ENCODE measurements around the gene SCAND1.

The SCAND1 gene

GRCh38 chr20:35947489-35947888 is 6.8 kb downstream of the SCAND1 start:
- TF ChIP-seq POLR2AphosphoS5 (IDR thresholded peaks at IDR 0.05; ENCODE audit: low read depth, low read length) (no peak), TAF1 (IDR thresholded peaks at IDR 0.05; ENCODE audit: borderline replicate concordance, insufficient read depth, low read length) (no peak), REST (IDR thresholded peaks at IDR 0.05; ENCODE audit: insufficient read depth in 1 of 2, low read depth in 2 of 2, low read length in 2 of 2) (no peak), SIN3A (IDR thresholded peaks at IDR 0.05; ENCODE audit: borderline replicate concordance, insufficient read depth, low read length) (no peak), FOXP2 (optimal IDR thresholded peaks at IDR 0.05; ENCODE audit: borderline replicate concordance, extremely low read depth, extremely low read length, insufficient read depth) (no peak)

GRCh38 chr20:35942243-35942642 is 12.1 kb downstream of the SCAND1 start:
- TF ChIP-seq FOXP2 (optimal IDR thresholded peaks at IDR 0.05; ENCODE audit: borderline replicate concordance, extremely low read depth, extremely low read length, insufficient read depth) (no peak), TAF1 (IDR thresholded peaks at IDR 0.05; ENCODE audit: borderline replicate concordance, insufficient read depth, low read length) (no peak), SIN3A (IDR thresholded peaks at IDR 0.05; ENCODE audit: borderline replicate concordance, insufficient read depth, low read length) (no peak)

GRCh38 chr20:35941620-35942019 is 12.7 kb downstream of the SCAND1 start:
- TF ChIP-seq FOXP2 (optimal IDR thresholded peaks at IDR 0.05; ENCODE audit: borderline replicate concordance, extremely low read depth, extremely low read length, insufficient read depth) = no peak
- no peak for TF ChIP-seq SIN3A (IDR thresholded peaks at IDR 0.05; ENCODE audit: borderline replicate concordance, insufficient read depth, low read length)
- TF ChIP-seq TAF1 (IDR thresholded peaks at IDR 0.05; ENCODE audit: borderline replicate concordance, insufficient read depth, low read length) = no peak
- no peak for TF ChIP-seq REST (IDR thresholded peaks at IDR 0.05; ENCODE audit: insufficient read depth in 1 of 2, low read depth in 2 of 2, low read length in 2 of 2)
- TF ChIP-seq POLR2AphosphoS5 (IDR thresholded peaks at IDR 0.05; ENCODE audit: low read depth, low read length) = no peak

- TF ChIP-seq POLR2AphosphoS5 (IDR thresholded peaks at IDR 0.05; ENCODE audit: low read depth, low read length) (no peak), SIN3A (IDR thresholded peaks at IDR 0.05; ENCODE audit: borderline replicate concordance, insufficient read depth, low read length) (no peak)
These were observed 15.0 kb downstream of the SCAND1 start for GRCh38 chr20:35939264-35939663.

- no peak for TF ChIP-seq TAF1 (IDR thresholded peaks at IDR 0.05; ENCODE audit: borderline replicate concordance, insufficient read depth, low read length)
- TF ChIP-seq SIN3A (IDR thresholded peaks at IDR 0.05; ENCODE audit: borderline replicate concordance, insufficient read depth, low read length) = no peak
- TF ChIP-seq REST (IDR thresholded peaks at IDR 0.05; ENCODE audit: insufficient read depth in 1 of 2, low read depth in 2 of 2, low read length in 2 of 2) = no peak
- TF ChIP-seq FOXP2 (optimal IDR thresholded peaks at IDR 0.05; ENCODE audit: borderline replicate concordance, extremely low read depth, extremely low read length, insufficient read depth) = no peak
- no peak for TF ChIP-seq POLR2AphosphoS5 (IDR thresholded peaks at IDR 0.05; ENCODE audit: low read depth, low read length)
These were observed 20.3 kb downstream of the SCAND1 start for GRCh38 chr20:35934050-35934449.

- TF ChIP-seq REST (IDR thresholded peaks at IDR 0.05; ENCODE audit: insufficient read depth in 1 of 2, low read depth in 2 of 2, low read length in 2 of 2) (no peak), SIN3A (IDR thresholded peaks at IDR 0.05; ENCODE audit: borderline replicate concordance, insufficient read depth, low read length) (no peak), TAF1 (IDR thresholded peaks at IDR 0.05; ENCODE audit: borderline replicate concordance, insufficient read depth, low read length) (no peak), POLR2AphosphoS5 (IDR thresholded peaks at IDR 0.05; ENCODE audit: low read depth, low read length) (no peak), FOXP2 (optimal IDR thresholded peaks at IDR 0.05; ENCODE audit: borderline replicate concordance, extremely low read depth, extremely low read length, insufficient read depth) (no peak)
These were observed 25.0 kb downstream of the SCAND1 start for GRCh38 chr20:35929301-35929700.
